ENCODE data around the gene KLHL21.

The KLHL21 gene

DNA sequence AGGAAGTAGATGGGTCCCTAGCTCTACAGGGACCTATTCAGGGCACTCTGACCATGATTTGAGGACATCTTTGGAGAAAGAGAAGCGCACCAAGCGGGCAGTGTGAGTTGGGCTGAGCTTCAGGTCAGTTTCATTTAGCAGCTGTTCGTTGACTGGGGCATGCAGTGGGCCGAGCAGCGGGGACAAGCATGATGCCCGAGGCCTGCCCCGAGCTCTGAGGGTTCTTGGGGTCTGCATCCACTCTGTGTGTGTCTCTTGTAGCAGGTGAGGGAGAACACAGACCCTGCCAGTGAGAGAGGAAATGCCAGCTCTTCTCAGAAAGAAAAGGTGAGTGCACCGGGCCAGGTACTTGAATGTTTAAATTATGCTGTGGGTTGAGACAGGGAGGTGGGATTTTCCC, 27.4 kb upstream of the KLHL21 start:
- TF ChIP-seq, protein P1, sequence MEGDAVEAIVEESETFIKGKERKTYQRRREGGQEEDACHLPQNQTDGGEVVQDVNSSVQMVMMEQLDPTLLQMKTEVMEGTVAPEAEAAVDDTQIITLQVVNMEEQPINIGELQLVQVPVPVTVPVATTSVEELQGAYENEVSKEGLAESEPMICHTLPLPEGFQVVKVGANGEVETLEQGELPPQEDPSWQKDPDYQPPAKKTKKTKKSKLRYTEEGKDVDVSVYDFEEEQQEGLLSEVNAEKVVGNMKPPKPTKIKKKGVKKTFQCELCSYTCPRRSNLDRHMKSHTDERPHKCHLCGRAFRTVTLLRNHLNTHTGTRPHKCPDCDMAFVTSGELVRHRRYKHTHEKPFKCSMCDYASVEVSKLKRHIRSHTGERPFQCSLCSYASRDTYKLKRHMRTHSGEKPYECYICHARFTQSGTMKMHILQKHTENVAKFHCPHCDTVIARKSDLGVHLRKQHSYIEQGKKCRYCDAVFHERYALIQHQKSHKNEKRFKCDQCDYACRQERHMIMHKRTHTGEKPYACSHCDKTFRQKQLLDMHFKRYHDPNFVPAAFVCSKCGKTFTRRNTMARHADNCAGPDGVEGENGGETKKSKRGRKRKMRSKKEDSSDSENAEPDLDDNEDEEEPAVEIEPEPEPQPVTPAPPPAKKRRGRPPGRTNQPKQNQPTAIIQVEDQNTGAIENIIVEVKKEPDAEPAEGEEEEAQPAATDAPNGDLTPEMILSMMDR (IDR thresholded peaks at IDR 0.05; ENCODE audit: extremely low read depth, missing control alignments): no peak
- DNase-seq (ENCODE audit: low spot score): no peak

DNA sequence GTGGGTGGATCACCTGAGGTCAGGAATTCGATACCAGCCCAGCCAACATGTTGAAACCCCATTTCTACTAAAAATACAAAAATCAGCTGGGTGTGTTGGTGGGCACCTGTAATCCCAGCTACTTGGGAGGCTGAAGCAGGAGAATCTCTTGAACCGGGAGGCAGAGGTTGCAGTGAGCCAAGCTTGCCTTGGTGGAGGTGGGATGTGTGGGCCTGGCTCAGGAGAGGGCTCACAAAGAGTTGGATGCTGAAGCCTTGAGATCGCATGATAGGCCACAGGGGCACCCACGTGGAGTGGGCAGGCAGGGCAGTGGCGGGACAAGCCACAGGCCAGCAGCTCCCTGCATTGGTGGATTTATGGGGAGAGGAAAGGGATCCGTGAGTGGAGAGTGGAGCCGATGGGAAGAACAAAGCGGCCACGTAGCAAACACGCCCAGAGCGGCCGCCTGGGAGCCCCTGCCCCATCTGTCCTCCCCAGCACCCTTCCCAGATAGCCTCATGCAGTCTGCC, 26.4 kb upstream of the KLHL21 start:
- TF ChIP-seq, protein P1 (IDR thresholded peaks at IDR 0.05; ENCODE audit: extremely low read depth, missing control alignments): no peak
- no peak for DNase-seq (ENCODE audit: low spot score)

DNA sequence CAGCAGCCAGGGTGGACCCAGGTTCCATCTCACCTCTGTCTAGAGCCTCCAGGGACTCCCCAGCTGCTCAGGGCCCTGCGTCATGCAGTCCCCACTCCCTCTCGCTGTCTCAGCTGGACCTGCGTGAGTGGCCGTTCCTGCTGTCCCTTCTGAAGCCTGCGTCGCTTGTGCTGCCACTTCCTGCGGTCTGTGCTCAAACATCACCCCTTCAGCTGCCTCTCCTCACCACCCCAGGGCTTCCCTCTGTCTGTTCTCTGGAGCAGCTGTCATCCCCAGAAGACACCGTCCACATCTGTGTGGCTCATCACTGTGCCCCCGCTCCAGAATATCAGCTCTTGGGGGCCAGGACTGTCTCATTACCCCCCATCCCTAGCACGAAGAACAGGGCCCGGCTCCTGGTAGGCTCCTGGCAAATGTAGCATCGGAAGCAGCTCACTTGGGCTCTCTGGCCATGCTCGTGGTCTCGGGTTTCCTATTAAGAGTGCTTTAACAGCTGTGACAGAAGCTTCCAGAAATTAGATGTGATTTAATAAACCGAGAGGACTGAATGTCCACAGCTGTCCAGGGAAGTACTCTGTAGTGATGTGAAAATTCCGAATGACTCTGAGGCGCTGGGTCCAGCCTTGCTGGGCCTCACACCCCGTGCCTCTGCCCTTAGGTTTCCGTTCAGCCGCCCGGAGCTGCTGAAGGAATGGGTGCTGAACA, 25.3 kb upstream of the KLHL21 start:
- no peak for DNase-seq (ENCODE audit: low spot score)
- TF ChIP-seq, protein P1 (IDR thresholded peaks at IDR 0.05; ENCODE audit: extremely low read depth, missing control alignments): no peak

DNA sequence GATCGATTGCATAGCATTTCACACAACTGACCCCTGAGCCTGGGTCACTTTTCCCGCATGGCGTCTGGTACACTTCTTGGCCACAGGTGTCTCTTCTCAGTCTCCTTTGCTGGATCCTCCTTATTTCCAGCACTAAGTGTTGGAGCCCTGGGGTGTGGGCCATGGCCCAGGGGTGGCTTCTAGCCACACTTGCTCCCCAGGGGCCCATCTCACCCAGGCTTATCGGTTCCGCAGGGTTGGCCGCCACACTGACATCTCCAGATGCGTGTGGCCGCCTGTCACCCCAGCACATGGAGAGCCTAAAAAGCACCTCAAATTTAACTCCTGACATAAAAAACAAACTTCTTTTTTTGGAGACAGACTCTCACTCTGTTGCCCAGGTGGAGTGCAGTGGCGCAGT, 24.4 kb upstream of the KLHL21 start:
- no peak for DNase-seq (ENCODE audit: low spot score)
- TF ChIP-seq, protein P1 (IDR thresholded peaks at IDR 0.05; ENCODE audit: extremely low read depth, missing control alignments): no peak

DNA sequence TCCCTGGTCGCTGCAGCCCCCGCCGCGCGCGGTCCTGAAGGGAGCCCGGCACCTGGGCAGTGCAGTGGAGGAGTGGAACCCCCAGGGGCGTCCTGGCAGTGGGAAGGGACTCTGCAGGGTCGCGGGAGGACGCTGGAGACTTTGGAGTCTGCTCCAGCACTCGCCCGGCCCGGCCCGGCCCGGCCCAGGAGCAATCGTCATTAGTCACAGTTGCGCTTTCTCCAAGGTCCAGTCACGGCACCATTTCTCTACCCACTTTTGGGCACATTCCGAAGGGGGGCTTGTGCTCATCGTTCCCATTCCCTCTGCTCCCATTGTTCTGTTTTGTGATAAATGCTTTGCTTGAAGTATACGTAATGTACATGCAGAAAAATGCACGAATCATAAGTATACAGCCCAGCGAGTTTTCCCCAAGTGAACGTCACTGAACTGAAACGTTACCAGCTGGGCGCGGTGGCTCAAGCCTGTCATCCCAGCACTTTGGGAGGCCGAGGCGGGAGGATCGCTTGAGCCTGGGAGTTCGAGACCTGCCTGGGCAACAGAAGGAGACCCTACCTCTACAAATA, 23.0 kb upstream of the KLHL21 start:
- peak; percentile 41 for DNase-seq (ENCODE audit: low spot score)

DNA sequence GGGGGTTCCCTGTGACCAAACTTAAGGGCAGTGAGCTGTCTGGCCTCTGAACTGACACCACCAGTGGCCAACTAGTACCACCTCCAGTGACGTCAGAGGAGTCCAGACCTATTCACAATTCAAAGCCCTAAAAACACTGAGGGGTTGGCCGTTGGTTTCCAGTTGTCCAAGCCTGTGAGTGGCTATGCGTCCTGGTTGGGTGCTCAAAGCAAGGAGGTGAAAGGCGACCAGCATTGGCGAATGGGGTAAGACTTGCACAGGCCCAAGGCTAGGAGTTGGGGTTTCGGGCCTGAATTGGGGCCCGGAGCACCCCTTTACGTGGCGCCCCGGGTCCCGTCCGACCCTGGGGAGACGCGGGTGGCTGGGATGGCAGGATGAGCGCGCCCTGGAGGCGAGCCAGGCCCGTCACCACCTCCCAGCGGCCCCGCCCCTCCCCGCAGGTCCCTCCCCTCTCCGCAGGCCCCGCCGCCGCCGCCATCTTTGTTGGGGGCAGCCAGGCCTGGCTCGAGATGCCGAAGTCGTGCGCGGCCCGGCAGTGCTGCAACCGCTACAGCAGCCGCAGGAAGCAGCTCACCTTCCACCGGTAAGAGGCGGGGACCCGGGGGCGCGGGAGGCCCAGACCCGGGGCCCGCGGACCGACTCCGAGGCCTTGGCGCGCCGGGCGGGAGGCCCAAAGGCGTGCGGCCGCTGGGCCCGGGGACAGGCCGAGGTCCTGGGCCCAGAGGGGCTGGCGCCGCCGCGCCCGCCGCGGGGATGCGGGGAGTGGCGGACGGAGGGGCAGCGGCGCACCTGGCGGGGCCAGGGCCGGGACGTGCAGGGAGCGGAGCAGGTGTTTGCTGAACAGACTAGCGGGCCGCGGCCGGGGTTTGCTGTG, 22.3 kb upstream of the KLHL21 start, which contains the start of gene THAP3:
THAP3 (plus strand) TSS at position 159 of the 874 bp plus-strand sequence; CDS start at position 510, 351 bp downstream.
- DNase-seq (ENCODE audit: low spot score): peak; percentile 97
- TF ChIP-seq, protein P1 (IDR thresholded peaks at IDR 0.05; ENCODE audit: extremely low read depth, missing control alignments): no peak

More for the DNA sequence above, 23.0 kb upstream of the KLHL21 start:
- TF ChIP-seq, protein P1 (IDR thresholded peaks at IDR 0.05; ENCODE audit: extremely low read depth, missing control alignments): no peak

Measured in GM20000 (cell line).